A549 (cell line): ENCODE results near the gene JDP2. TPM values are rescaled to one million over a fixed set of nuclear protein-coding genes. Genes with fewer than 3 reads are reported as not detected.

Source experiments
- ATAC-seq, 2 experiments: fragments of 200-7000 bp in 1 of 2; fragments of >200 bp in 1 of 2; cut with Nextera tagmentation in 1 of 2; cut with Tn5 transposase in 1 of 2; 3 replicates each; pipeline versions ENCODE4 v1.8.0 to v1.9.1; 2018 to 2020; ENCODE audit warnings: mild to moderate bottlenecking in 1 of 2, moderate library complexity in 1 of 2
- CTCF ChIA-PET: fragments of 300-600 bp; sonication (Branson Sonifier 250); formaldehyde crosslinking; extraction: SDS; loops from one replicate; lab custom pipeline; 2021; ENCODE audit warnings: antibody characterized with exemption, inconsistent platforms; lab: Yijun Ruan, JAX
- POLR2A ChIA-PET: fragments of 350-600 bp; formaldehyde crosslinking; extraction: SDS; loops from one replicate; lab custom pipeline; 2021; ENCODE audit warnings: antibody characterized with exemption, inconsistent platforms; lab: Yijun Ruan, JAX
- DNase-seq, 2 experiments: peaks; one replicate each; pipeline versions ENCODE4 v3.0.0 to v3.0.0-alpha.2; 2011 to 2016; ENCODE audit warnings: low read depth in 1 of 2, low spot score in 1 of 2
- FAIRE-seq: peaks from 2 replicates; lab custom pipeline; 2011; peaks lifted over from hg19 to GRCh38; lab: Jason Lieb, UNC
- H3K27ac ChIP-seq, 2 experiments: fragments of >200 bp; sonication (Bioruptor Twin); formaldehyde crosslinking; 3 replicates each; pipeline ENCODE4 v1.5.1; 2016 to 2017
- H3K4me1 ChIP-seq: fragments of >200 bp; sonication (Bioruptor Twin); formaldehyde crosslinking; 3 replicates; pipeline ENCODE4 v1.6.1; 2016
- H3K4me2 ChIP-seq: fragments of >200 bp; sonication (Bioruptor Twin); formaldehyde crosslinking; 3 replicates; pipeline ENCODE4 v1.6.1; 2016
- H3K4me3 ChIP-seq: fragments of >200 bp; sonication (Bioruptor Twin); formaldehyde crosslinking; 3 replicates; pipeline ENCODE4 v1.5.1; 2016
- H3K9me3 ChIP-seq: fragments of >200 bp; sonication (Bioruptor Twin); formaldehyde crosslinking; 3 replicates; pipeline ENCODE4 v1.6.1; 2016
- CHD4 ChIP-seq: fragments of 200-600 bp; sonication (generic); IDR thresholded peaks from 2 replicates; pipeline ENCODE4 v1.6.1; 2016; ENCODE audit warnings: antibody characterized with exemption, mild to moderate bottlenecking, borderline replicate concordance
- CTCF ChIP-seq: fragments of >200 bp; sonication (Bioruptor Twin); formaldehyde crosslinking; IDR thresholded peaks from 3 replicates; pipeline ENCODE4 v1.5.1; 2016
- HES2 ChIP-seq: fragments of >200 bp; sonication (Bioruptor Twin); formaldehyde crosslinking; IDR thresholded peaks from 2 replicates; pipeline ENCODE4 v1.6.1; 2016
- HOXB13 ChIP-seq: fragments of 250-450 bp; sonication (Bioruptor Pico); IDR thresholded peaks from 2 replicates; pipeline ENCODE4 v1.5.0; 2020; ENCODE audit warnings: low read depth, mild to moderate bottlenecking, moderate library complexity
- HOXB5 ChIP-seq: fragments of 250-450 bp; sonication (Bioruptor Pico); IDR thresholded peaks from 2 replicates; pipeline ENCODE4 v1.5.0; 2020; ENCODE audit warnings: mild to moderate bottlenecking, moderate library complexity
- JUN ChIP-seq, 2 experiments: fragments of >200 bp; sonication (Bioruptor Twin); formaldehyde crosslinking; IDR thresholded peaks; 2 replicates in 1 of 2; 3 replicates in 1 of 2; pipeline ENCODE4 v1.6.1; 2016 to 2017
- KDM5A ChIP-seq: fragments of 200-600 bp; sonication (generic); IDR thresholded peaks from 2 replicates; pipeline ENCODE4 v1.6.1; 2016; ENCODE audit warnings: antibody characterized with exemption, mild to moderate bottlenecking
- MAZ ChIP-seq: fragments of 150-350 bp; IDR thresholded peaks from 2 replicates; pipeline ENCODE4 v1.6.1; 2014; ENCODE audit warnings: antibody characterized with exemption, low read depth, low read length, borderline replicate concordance
- MYC ChIP-seq: IDR thresholded peaks from 2 replicates; pipeline ENCODE4 v1.6.1; 2012; ENCODE audit warnings: mild to moderate bottlenecking, inconsistent platforms, low read length, improper control_type of control experiment, borderline replicate concordance
- POLR2AphosphoS2 ChIP-seq: conservative IDR thresholded peaks from 2 replicates; pipeline ENCODE4 v1.6.1; 2012; ENCODE audit warnings: low read length, improper control_type of control experiment, inconsistent platforms
- RAD21 ChIP-seq, 2 experiments: fragments of >200 bp in 1 of 2; sonication (Bioruptor Twin) in 1 of 2; formaldehyde crosslinking in 1 of 2; IDR thresholded peaks in 1 of 2; conservative IDR thresholded peaks in 1 of 2; 2 replicates in 1 of 2; 3 replicates in 1 of 2; pipeline ENCODE4 v1.6.1; 2012 to 2018; ENCODE audit warnings: inconsistent platforms in 1 of 2
- RARB ChIP-seq: fragments of 250-450 bp; sonication (Bioruptor Pico); IDR thresholded peaks from 2 replicates; pipeline ENCODE4 v1.8.0; 2021; ENCODE audit warnings: mild to moderate bottlenecking, moderate library complexity
- SREBF2 ChIP-seq: fragments of 450-650 bp; IDR thresholded peaks from 2 replicates; pipeline ENCODE4 v1.6.1; 2014; ENCODE audit warnings: mild to moderate bottlenecking, moderate library complexity
- ZSCAN20 ChIP-seq: fragments of 250-450 bp; sonication (Bioruptor Pico); IDR thresholded peaks from 2 replicates; pipeline ENCODE4 v1.8.0; 2022; ENCODE audit warnings: mild to moderate bottlenecking, moderate library complexity
- WGBS: methylation state at CpG from one replicate; pipeline ENCODE4 v1.1.6; 2017; ENCODE audit errors: missing lambda C conversion rate; 5-methylcytosine and 5-hydroxymethylcytosine counted together
- polyA plus RNA-seq, 4 experiments: library from polyadenylated mRNA; depleted of rRNA in 3 of 4; stranded (reverse); fragments of >200 nt; fragmentation: RNase III in 1 of 4; extraction: RNeasy Plus Mini Kit Qiagen cat#74134 plus additional on column Dnase treatment in 1 of 4; gene quantifications; 2 replicates in 3 of 4; 3 replicates in 1 of 4; pipeline ENCODE4 v1.2.3, GENCODE V29; 2011 to 2017
- TF ChIP-seq, protein P1 (sequence below): IDR thresholded peaks from 2 replicates; pipeline ENCODE4 v1.6.1; 2012

Gene JDP2
- polyA plus RNA-seq, 2 of the 4 experiments (the other 2 are of a cell fraction), result 22.4 to 31.2 TPM

DNA sequence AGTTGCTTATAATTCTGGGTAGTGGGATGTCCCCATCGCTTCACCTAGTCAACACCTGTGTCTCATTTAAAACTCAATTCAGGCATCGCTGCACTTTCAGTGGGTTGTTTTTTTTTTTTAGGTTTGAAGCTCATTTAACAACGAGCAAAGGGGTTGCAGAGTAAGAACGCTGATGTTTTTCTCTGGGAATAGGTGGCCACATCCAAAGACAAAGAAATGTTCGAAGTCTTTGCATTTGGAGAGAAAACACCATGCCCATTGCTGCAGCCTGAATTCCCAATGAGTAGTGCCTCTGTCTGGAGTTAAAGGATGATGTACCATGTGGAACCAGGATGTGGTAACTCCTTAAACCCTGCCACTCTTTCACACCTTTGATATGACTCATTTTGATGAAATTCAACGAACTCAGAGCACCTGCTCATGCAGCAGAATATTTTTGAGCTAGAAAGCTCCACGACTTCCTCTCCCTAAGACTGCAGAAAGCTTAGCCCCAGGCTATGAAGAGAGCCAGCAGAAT lies 59.4 kb downstream of the JDP2 start:
- 51% methylated on average over 7 of the region's 7 CpGs for WGBS
- POLR2A ChIA-PET, result no interaction called here
- CTCF ChIA-PET, result interaction anchor here (0.8 to 10.3 kb wide), 20 partner anchors 8 to 178 kb away, joined by 3 to 216 read pairs (median 4); no protein-coding TSS in a partner anchor
- TF ChIP-seq SREBF2 (no peak), HES2 (no peak), HOXB13 (CRISPR knock-in tag) (no peak), ZSCAN20 (CRISPR knock-in tag) (no peak), JUN (IDR thresholded peaks at IDR 0.05) (no peak), MYC (no peak), HOXB5 (CRISPR knock-in tag) (no peak), CHD4 (no peak), POLR2AphosphoS2 (no peak)
- Histone ChIP-seq H3K4me1 (peaks cover 8% of the 10 kb centered on the region; the same call in 2 of the 3 replicates), H3K4me3 (no peak overlapping the region), H3K9me3 (no peaks in the 10 kb centered on the region), H3K4me2 (no peak overlapping the region), H3K27ac (peak overlapping the region in 1 of 2 experiments; percentile 4; a peak in 1 of 6 replicates)
- DNase-seq (no peak), ATAC-seq (no peak), FAIRE-seq (no peak)

DNA sequence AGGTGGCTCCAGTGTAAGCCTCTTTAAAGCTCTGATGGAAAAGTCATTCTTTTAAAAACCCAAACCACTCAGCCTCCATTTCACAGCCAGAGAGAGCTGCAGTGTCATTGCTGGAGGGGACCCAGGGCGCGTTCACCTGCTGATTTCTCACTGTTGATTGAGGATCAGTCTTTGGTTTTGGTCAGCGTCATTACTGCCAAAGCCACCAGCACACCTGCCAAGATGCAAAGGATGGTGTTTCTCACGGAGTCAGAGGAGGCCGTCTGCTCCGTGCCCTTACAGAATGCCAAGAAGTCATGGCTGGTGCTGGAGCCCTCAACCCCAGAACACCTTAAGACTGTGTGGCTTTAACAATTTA lies 61.6 kb downstream of the JDP2 start:
- TF ChIP-seq, protein P1, sequence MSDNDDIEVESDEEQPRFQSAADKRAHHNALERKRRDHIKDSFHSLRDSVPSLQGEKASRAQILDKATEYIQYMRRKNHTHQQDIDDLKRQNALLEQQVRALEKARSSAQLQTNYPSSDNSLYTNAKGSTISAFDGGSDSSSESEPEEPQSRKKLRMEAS, result no peak
- TF ChIP-seq HES2 (no peak), RARB (CRISPR knock-in tag) (no peak), RAD21 (conservative IDR thresholded peaks at IDR 0.05 in 1 of 2, IDR thresholded peaks at IDR 0.05 in 1 of 2) (no peak), MAZ (no peak), KDM5A (no peak)
- TF ChIP-seq, all 56 proteins: peak for 0

GRCh38 chr14:75491376-75491978 lies 63.7 kb downstream of the JDP2 start:
- TF ChIP-seq CTCF, result no peak
- peaks cover 22% of the 10 kb centered on the region; the same call in 2 of the 3 replicates for H3K4me1 ChIP-seq
- WGBS, result 86% methylated on average over 14 of the region's 14 CpGs
- no peak for ATAC-seq
- no peaks in the 10 kb centered on the region for H3K9me3 ChIP-seq
- no peak for DNase-seq
- peak overlapping the region in 1 of 2 experiments; percentile 51; a peak in 3 of 6 replicates for H3K27ac ChIP-seq
- ChIA-PET CTCF (interaction anchor here (0.9 to 10.3 kb wide), 6 partner anchors 13 to 183 kb away, joined by 3 to 216 read pairs (median 5); no protein-coding TSS in a partner anchor), POLR2A (no interaction called here)
- no peak overlapping the region for H3K4me2 ChIP-seq
- no peak overlapping the region for H3K4me3 ChIP-seq
- no peak for FAIRE-seq

More for the DNA sequence above, 61.6 kb downstream of the JDP2 start:
- Histone ChIP-seq H3K27ac (peak overlapping the region; percentile 71 to 81), H3K4me2 (peak overlapping the region; percentile 53), H3K4me1 (peaks cover 22% of the 10 kb centered on the region; the same call in 2 of the 3 replicates), H3K4me3 (peak overlapping the region; percentile 21; the same call in 1 of the 3 replicates), H3K9me3 (no peaks in the 10 kb centered on the region)
- DNase-seq (no peak), ATAC-seq (peak; percentile 33 to 36; a peak in 4 of 6 replicates), FAIRE-seq (no peak)
- 78% methylated on average over 6 of the region's 6 CpGs for WGBS
- CTCF ChIA-PET, result interaction anchor here (0.7 to 10.3 kb wide), 62 partner anchors 9 to 570 kb away, joined by 3 to 216 read pairs (median 6); partner anchors contain the start of genes BATF, JDP2 and NEK9
- POLR2A ChIA-PET, result interaction anchor here (1.0 kb wide), 2 partner anchors 42 to 165 kb away, joined by 3 to 4 read pairs; no protein-coding TSS in a partner anchor
